HCT116 (cell line): ENCODE measurements around the gene CDK5RAP2.

ENCODE experiments used
- EZH2 ChIP-seq: fragments of 200-600 bp; sonication (generic); IDR thresholded peaks from 2 replicates; pipeline ENCODE4 v1.6.1; 2017; ENCODE audit warnings: antibody characterized with exemption, mixed run types
- POLR2A ChIP-seq: IDR thresholded peaks from 2 replicates; pipeline ENCODE4 v1.7.0; 2011; ENCODE audit warnings: borderline replicate concordance; ENCODE audit not compliant: insufficient read depth, insufficient read length; ENCODE audit errors: extremely low read depth
- POLR2AphosphoS5 ChIP-seq: IDR thresholded peaks from 2 replicates; pipeline ENCODE4 v1.6.1; 2011; ENCODE audit warnings: mild to moderate bottlenecking, low read depth, low read length, moderate library complexity
- YY1 ChIP-seq: IDR thresholded peaks from 2 replicates; pipeline ENCODE4 v1.6.1; 2011; ENCODE audit warnings: low read length, low read depth, moderate library complexity, mild to moderate bottlenecking; ENCODE audit not compliant: insufficient replicate concordance; ENCODE audit errors: extremely low read depth
- ZNF274 ChIP-seq: fragments of 200-500 bp; sonication (Bioruptor generic); IDR thresholded peaks from 2 replicates; pipeline ENCODE4 v1.6.1; 2014; ENCODE audit warnings: mild to moderate bottlenecking, low read depth, low read length, inconsistent platforms
- TF ChIP-seq, protein P1 (sequence below): IDR thresholded peaks from 2 replicates; pipeline ENCODE4 v1.6.1; 2011; ENCODE audit warnings: mild to moderate bottlenecking, low read length, moderate library complexity; ENCODE audit not compliant: insufficient replicate concordance; ENCODE audit errors: extremely low read depth
- TF ChIP-seq, protein P2 (sequence below), 3 experiments: fragments of 200-600 bp in 1 of 3; sonication (generic) in 1 of 3; IDR thresholded peaks in 2 of 3; conservative IDR thresholded peaks in 1 of 3; 2 replicates each; pipeline ENCODE4 v1.5.1; 2012 to 2017; ENCODE audit warnings: low read depth in 2 of 3, low read length in 2 of 3, antibody characterized with exemption in 1 of 3, borderline replicate concordance in 1 of 3, control low read depth in 1 of 3, mild to moderate bottlenecking in 1 of 3, mixed read lengths in 1 of 3, mixed run types in 1 of 3, moderate library complexity in 1 of 3; ENCODE audit not compliant: insufficient read depth in 1 of 3

DNA sequence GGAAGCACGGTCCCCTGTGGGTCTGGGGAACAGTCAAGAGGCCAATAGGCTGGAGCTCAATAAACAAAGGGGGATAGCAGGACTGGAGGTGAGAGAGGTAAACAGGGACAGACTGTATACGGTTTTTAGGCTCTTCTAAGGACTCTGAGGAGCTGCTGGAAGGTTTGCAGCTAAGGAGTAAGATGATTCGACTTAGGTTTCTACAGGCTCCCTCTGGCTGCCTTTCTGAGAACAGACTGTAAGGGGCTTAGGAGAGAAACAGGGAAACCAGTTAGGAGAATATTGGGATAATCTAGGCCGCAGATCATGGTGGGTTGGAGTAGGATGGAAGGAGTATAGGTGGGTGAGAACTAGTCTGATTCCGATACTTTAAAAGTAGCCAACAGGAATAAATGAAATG is 10.4 kb downstream of the CDK5RAP2 start:
- TF ChIP-seq, protein P1, sequence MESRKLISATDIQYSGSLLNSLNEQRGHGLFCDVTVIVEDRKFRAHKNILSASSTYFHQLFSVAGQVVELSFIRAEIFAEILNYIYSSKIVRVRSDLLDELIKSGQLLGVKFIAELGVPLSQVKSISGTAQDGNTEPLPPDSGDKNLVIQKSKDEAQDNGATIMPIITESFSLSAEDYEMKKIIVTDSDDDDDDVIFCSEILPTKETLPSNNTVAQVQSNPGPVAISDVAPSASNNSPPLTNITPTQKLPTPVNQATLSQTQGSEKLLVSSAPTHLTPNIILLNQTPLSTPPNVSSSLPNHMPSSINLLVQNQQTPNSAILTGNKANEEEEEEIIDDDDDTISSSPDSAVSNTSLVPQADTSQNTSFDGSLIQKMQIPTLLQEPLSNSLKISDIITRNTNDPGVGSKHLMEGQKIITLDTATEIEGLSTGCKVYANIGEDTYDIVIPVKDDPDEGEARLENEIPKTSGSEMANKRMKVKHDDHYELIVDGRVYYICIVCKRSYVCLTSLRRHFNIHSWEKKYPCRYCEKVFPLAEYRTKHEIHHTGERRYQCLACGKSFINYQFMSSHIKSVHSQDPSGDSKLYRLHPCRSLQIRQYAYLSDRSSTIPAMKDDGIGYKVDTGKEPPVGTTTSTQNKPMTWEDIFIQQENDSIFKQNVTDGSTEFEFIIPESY = no peak
- TF ChIP-seq POLR2AphosphoS5 (no peak), POLR2A (no peak), ZNF274 (no peak), YY1 (no peak), EZH2 (no peak)
- TF ChIP-seq, protein P2, sequence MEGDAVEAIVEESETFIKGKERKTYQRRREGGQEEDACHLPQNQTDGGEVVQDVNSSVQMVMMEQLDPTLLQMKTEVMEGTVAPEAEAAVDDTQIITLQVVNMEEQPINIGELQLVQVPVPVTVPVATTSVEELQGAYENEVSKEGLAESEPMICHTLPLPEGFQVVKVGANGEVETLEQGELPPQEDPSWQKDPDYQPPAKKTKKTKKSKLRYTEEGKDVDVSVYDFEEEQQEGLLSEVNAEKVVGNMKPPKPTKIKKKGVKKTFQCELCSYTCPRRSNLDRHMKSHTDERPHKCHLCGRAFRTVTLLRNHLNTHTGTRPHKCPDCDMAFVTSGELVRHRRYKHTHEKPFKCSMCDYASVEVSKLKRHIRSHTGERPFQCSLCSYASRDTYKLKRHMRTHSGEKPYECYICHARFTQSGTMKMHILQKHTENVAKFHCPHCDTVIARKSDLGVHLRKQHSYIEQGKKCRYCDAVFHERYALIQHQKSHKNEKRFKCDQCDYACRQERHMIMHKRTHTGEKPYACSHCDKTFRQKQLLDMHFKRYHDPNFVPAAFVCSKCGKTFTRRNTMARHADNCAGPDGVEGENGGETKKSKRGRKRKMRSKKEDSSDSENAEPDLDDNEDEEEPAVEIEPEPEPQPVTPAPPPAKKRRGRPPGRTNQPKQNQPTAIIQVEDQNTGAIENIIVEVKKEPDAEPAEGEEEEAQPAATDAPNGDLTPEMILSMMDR (IDR thresholded peaks at IDR 0.05 in 2 of 3, conservative IDR thresholded peaks at IDR 0.05 in 1 of 3; ENCODE audit: borderline replicate concordance in 1 of 3, insufficient read depth in 1 of 3, low read depth in 2 of 3, low read length in 2 of 3) = no peak
